RWPE1 (cell line): ENCODE measurements around the gene NAP1L1.

Experiments
- CTCF ChIA-PET: fragments of 350-600 bp; sonication (Branson Sonifier 250); formaldehyde crosslinking; extraction: SDS; loops from one replicate; lab custom pipeline; 2021; lab: Yijun Ruan, JAX
- POLR2A ChIA-PET: fragments of 400-600 bp; formaldehyde crosslinking; extraction: SDS; loops from one replicate; lab custom pipeline; 2020; ENCODE audit warnings: antibody characterized with exemption; ENCODE audit not compliant: low non-redundant PET; lab: Yijun Ruan, JAX
- DNase-seq: peaks from one replicate; pipeline ENCODE4 v3.0.0; 2012; ENCODE audit warnings: low spot score
- H3K27ac ChIP-seq: fragments of 450-650 bp; 2 replicates; pipeline ENCODE4 v1.5.1; 2017
- CTCF ChIP-seq: fragments of 450-650 bp; conservative IDR thresholded peaks from 2 replicates; pipeline ENCODE4 v1.5.1; 2017; ENCODE audit warnings: low read depth, mild to moderate bottlenecking

NAP1L1 gene

DNA sequence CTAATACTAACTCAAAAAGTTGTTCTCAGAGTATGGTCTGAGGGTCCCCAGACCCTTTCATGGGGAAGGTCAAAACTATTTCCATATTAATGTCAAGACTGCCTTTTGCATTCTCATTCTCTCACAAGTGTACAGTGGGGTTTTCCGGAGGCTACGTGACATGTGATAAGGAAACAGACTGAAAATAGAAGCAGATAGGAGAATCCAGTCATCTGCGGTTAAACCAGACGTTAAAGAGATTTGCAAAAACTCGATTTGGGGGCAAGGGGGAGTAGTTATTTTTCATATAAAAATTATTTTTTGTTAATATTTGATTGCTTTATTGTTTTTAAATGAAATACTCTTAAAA, 1.0 kb upstream of the NAP1L1 start:
- H3K27ac ChIP-seq, result peak overlapping the region; percentile 96
- CTCF ChIA-PET, result no interaction called here
- DNase-seq, result no peak
- no peak for TF ChIP-seq CTCF
- POLR2A ChIA-PET, result interaction anchor here (0.7 kb wide), 1 partner anchor 112 kb away, joined by 3 read pairs; no protein-coding TSS in a partner anchor

DNA sequence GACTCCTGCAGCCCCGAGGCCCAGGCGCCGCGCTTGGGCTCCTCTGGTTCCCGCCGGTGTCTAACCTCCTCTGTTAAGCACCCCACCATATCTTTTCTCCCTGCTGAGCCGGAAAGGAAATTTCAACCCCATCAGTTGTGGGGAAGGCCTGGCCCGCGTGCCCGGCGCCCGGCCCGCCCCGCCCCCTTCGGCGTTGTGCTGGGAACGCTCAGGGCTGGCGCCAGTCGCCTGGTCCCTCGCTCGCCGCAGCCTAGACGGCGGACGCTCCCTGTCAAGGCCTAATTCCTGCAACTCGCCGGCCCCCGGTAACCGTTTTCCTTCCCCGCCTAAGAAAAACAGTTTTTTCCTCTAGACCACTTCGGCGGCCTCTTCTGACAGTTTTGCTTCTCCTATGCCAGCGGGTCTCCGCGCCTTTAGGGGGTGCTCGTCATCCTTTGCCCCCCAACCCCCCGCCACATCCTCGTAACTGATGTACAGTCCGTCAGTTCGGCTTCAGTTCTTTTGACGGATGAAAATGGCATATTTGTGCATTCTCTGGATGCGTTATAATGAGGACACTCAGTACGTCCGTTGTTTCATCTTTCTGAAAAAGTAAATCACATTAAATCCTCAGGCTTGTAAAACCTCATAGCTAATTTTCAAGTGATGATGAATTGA, 506 bp upstream of the NAP1L1 start:
- DNase-seq, result no peak
- POLR2A ChIA-PET, result interaction anchor here (0.7 kb wide), 1 partner anchor 113 kb away, joined by 3 read pairs; no protein-coding TSS in a partner anchor
- peak; percentile 44 for TF ChIP-seq CTCF
- CTCF ChIA-PET, result interaction anchor here (0.6 to 0.9 kb wide), 2 partner anchors 103 to 263 kb away, joined by 3 read pairs; partner anchors contain the start of gene BBS10
- H3K27ac ChIP-seq, result peak overlapping the region; percentile 96

DNA sequence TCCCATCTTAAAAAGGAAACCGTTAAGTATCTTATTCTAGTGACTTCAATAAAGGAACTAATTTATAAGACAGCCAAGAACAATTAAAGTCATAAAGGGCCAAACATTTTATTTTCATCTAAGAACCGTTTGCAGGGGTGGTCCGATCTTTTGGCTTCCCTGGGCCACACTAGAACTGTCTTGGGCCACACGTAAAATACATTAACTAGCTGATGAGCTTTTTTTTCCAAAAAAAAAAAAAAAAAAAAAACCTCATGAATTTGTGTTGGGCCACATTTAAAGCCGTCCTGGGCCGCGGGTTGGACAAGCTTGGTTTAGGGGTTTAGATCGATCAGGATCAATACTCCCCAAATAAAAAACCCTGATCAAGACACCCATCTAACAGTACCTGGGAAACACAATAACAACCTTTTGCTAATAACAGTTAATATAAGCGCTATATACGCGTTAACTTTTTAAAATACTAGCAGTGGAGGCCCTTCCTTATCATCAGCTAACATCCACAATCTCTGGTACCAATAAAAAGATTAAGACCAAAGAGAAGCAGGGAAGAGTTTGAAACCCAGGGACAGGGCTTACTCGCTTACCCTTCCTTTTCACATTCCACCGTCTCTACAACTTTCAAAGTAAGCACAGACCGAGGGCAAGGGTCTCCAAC, 1.1 kb downstream of the NAP1L1 start:
- ChIA-PET POLR2A (interaction anchor here (0.6 to 0.7 kb wide), 4 partner anchors 10 to 262 kb away, joined by 4 to 5 read pairs (median 4); no protein-coding TSS in a partner anchor), CTCF (interaction anchor here (0.6 kb wide), 1 partner anchor 374 kb away, joined by 3 read pairs; no protein-coding TSS in a partner anchor)
- no peak for DNase-seq
- peak overlapping the region; percentile 96 for H3K27ac ChIP-seq
- no peak for TF ChIP-seq CTCF

DNA sequence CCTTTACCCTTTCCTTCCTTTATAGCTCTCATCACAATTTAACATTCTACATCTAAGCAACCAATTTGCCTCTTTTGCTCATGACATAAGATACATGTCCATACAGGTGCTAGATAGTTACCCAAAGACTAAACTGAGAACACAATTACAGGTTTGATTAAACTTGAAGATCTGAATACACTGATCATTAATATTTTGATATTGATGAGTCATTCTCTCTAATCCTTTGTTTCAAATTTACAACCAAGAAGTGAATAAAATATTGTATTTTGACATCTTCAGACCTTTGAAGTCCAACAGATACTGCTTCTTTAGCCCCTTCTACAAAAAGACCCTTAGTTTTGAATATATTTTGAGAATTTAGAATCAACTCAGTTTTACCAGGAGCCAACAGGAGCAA, 2.6 kb downstream of the NAP1L1 start:
- CTCF ChIA-PET, result no interaction called here
- no peak overlapping the region for H3K27ac ChIP-seq
- TF ChIP-seq CTCF, result no peak
- DNase-seq, result no peak
- POLR2A ChIA-PET, result no interaction called here

- ChIA-PET CTCF (interaction anchor here (0.6 to 1.0 kb wide), 3 partner anchors 95 to 483 kb away, joined by 3 to 7 read pairs (median 3); partner anchors contain the start of gene BBS10), POLR2A (no interaction called here)
- no peak for TF ChIP-seq CTCF
- DNase-seq, result no peak
- H3K27ac ChIP-seq, result no peak overlapping the region
Observed at GRCh38 chr12:76080729-76081415, 3.6 kb downstream of the NAP1L1 start.
